K562 (cell line): Measurements from ENCODE around the gene GMEB1. TPM values are rescaled to one million over a fixed set of nuclear protein-coding genes. Genes with fewer than 3 reads are reported as not detected.

Experiments
- ARID1B ChIP-seq: fragments of 450-650 bp; IDR thresholded peaks from 2 replicates; pipeline ENCODE4 v1.6.1; 2016; ENCODE audit warnings: antibody characterized with exemption, mild to moderate bottlenecking, inconsistent platforms
- ATF1 ChIP-seq, 2 experiments: fragments of 450-650 bp in 1 of 2; IDR thresholded peaks; 2 replicates each; pipeline ENCODE4 v1.6.1; 2016; ENCODE audit warnings: missing compliant biosample characterization in 1 of 2, missing genetic modification characterization in 1 of 2
- DDX20 ChIP-seq: fragments of 450-650 bp; IDR thresholded peaks from 2 replicates; pipeline ENCODE4 v1.6.1; 2016; ENCODE audit warnings: missing genetic modification characterization, low read depth, mild to moderate bottlenecking, missing compliant biosample characterization, moderate library complexity
- EGR1 ChIP-seq: fragments of 450-650 bp; conservative IDR thresholded peaks from 2 replicates; pipeline ENCODE4 v1.6.1; 2017; ENCODE audit warnings: mild to moderate bottlenecking
- EHMT2 ChIP-seq: fragments of 450-650 bp; IDR thresholded peaks from 2 replicates; pipeline ENCODE4 v1.6.1; 2018; ENCODE audit warnings: antibody characterized with exemption
- ELF1 ChIP-seq: fragments of 200-800 bp; sonication (Bioruptor generic); IDR thresholded peaks from 2 replicates; pipeline ENCODE4 v1.6.1; 2016; ENCODE audit warnings: missing genetic modification characterization, missing compliant biosample characterization
- GABPB1 ChIP-seq: sonication (generic); formaldehyde crosslinking; IDR thresholded peaks from 2 replicates; pipeline ENCODE4 v1.8.0; 2022; ENCODE audit warnings: mild to moderate bottlenecking, missing genetic modification reagents
- GTF3C2 ChIP-seq: IDR thresholded peaks from 3 replicates; pipeline ENCODE4 v1.6.1; 2011; ENCODE audit warnings: borderline replicate concordance, mild to moderate bottlenecking, moderate library complexity; ENCODE audit not compliant: insufficient read length; ENCODE audit errors: extremely low read depth
- HBP1 ChIP-seq: fragments of 450-650 bp; formaldehyde crosslinking; IDR thresholded peaks from 2 replicates; pipeline ENCODE4 v1.4.0; 2022; ENCODE audit warnings: missing genetic modification characterization
- HEY1 ChIP-seq: fragments of 250-450 bp; sonication (Bioruptor Pico); IDR thresholded peaks from 2 replicates; pipeline ENCODE4 v1.5.0; 2020; ENCODE audit warnings: mild to moderate bottlenecking, moderate library complexity, borderline replicate concordance
- HOXB6 ChIP-seq: fragments of 250-450 bp; sonication (Bioruptor Pico); IDR thresholded peaks from 2 replicates; pipeline ENCODE4 v1.5.1; 2022; ENCODE audit warnings: mild to moderate bottlenecking, borderline replicate concordance
- JUND ChIP-seq, 2 experiments: IDR thresholded peaks; 2 replicates in 1 of 2; 3 replicates in 1 of 2; pipeline ENCODE4 v1.6.1; 2011; ENCODE audit warnings: borderline replicate concordance in 2 of 2, low read depth in 2 of 2, low read length in 2 of 2, improper control_type of control experiment in 1 of 2, missing biosample characterization in 1 of 2, missing genetic modification characterization in 1 of 2, missing genetic modification reagents in 1 of 2
- MEIS2 ChIP-seq: fragments of 450-650 bp; IDR thresholded peaks from 2 replicates; pipeline ENCODE4 v1.6.1; 2014; ENCODE audit warnings: mild to moderate bottlenecking; ENCODE audit not compliant: partially characterized antibody
- NFE2L1 ChIP-seq: fragments of 450-650 bp; IDR thresholded peaks from 2 replicates; pipeline ENCODE4 v1.6.1; 2016; ENCODE audit warnings: missing genetic modification characterization, low read depth, mild to moderate bottlenecking, missing compliant biosample characterization, moderate library complexity, borderline replicate concordance
- SNIP1 ChIP-seq: fragments of 450-650 bp; IDR thresholded peaks from 2 replicates; pipeline ENCODE4 v1.7.1; 2017; ENCODE audit warnings: low read depth, mild to moderate bottlenecking
- TBP ChIP-seq: optimal IDR thresholded peaks from 2 replicates; pipeline ENCODE3; 2011; ENCODE audit warnings: low read depth, low read length, improper control_type of control experiment
- polyA plus RNA-seq, 8 experiments: library from polyadenylated mRNA; depleted of rRNA in 4 of 8; stranded (reverse) in 5 of 8; unstranded in 3 of 8; fragments of >200 nt; fragmentation: Nextera tagmentation in 2 of 8; fragmentation: Illumina TruSeq in 1 of 8; extraction: Ambion mirVana in 2 of 8; extraction: Trizol in 1 of 8; gene quantifications; 2 replicates each; pipeline versions ENCODE4 v1.2.1 to v1.2.3, GENCODE V29; 2011 to 2014; ENCODE audit warnings: inconsistent platforms in 1 of 8, missing spikeins in 1 of 8
- total RNA-seq, 7 experiments: library from RNA; depleted of rRNA in 6 of 7; stranded (reverse); fragments of >200 nt in 6 of 7; fragmentation: Illumina TruSeq in 2 of 7; extraction: Trizol in 2 of 7; gene quantifications; 2 replicates each; pipeline versions ENCODE4 v1.2.1 to v1.2.3, GENCODE V29; 2011 to 2021; ENCODE audit warnings: low replicate concordance in 1 of 7
- TF ChIP-seq, protein P1 (sequence below), 2 experiments: fragments of 250-450 bp in 1 of 2; fragments of 450-650 bp in 1 of 2; sonication (Bioruptor Pico) in 1 of 2; IDR thresholded peaks; 2 replicates each; pipeline versions ENCODE4 v1.6.1 to v1.8.0; 2016 to 2021; ENCODE audit warnings: mild to moderate bottlenecking in 2 of 2, moderate library complexity in 2 of 2, missing compliant biosample characterization in 1 of 2, missing genetic modification characterization in 1 of 2
- TF ChIP-seq, protein P2 (sequence below): fragments of 450-650 bp; conservative IDR thresholded peaks from 2 replicates; pipeline ENCODE4 v1.6.1; 2016; ENCODE audit warnings: missing genetic modification characterization, low read depth, mild to moderate bottlenecking, missing compliant biosample characterization, moderate library complexity

The GMEB1 gene
- total and polyA plus RNA-seq, 9 of the 15 experiments (the other 6 are each of a cell fraction or from before 2014, with no cell fraction given), result 6.6 to 17.5 (median 8.5) TPM

DNA sequence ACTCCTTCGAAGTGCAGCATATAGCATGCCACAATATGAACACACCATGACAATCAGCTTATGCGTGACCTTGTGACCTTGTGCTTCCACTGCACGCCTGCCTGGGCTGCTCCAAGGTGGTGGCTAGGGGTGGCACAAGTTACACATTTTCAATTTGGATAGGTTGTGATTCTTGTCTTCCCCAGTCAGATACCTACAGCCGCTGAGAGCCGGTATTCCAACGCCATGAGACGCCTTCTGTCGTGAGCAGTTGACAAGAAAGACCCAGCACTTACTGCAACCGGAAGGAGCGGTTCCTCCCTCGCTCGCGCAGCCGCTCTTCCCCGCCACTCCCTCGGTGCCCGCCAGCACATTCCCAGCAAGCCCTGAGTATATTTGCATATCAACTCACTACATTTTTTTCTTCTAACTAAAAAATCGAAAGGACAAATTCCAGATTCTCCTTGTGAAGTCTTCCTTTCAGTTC, 20.5 kb upstream of the GMEB1 start (continued):
- TF ChIP-seq HBP1 (CRISPR knock-in tag) (peak; percentile 80; the same call in 1 of the 2 replicates), ATF1 (CRISPR knock-in tag; IDR thresholded peaks at IDR 0.05) (no peak), ATF1 (tag; IDR thresholded peaks at IDR 0.05) (peak; percentile 75), TBP (no peak), NFE2L1 (tag) (0 out of 2 replicates have a peak, but pooled peaks have one; percentile 0), ARID1B (peak; percentile 67), HEY1 (peak; percentile 60; the same call in 1 of the 2 replicates), MEIS2 (peak; percentile 50), GABPB1 (peak; percentile 82), GTF3C2 (no peak), EHMT2 (0 out of 2 replicates have a peak, but pooled peaks have one; percentile 20), HOXB6 (CRISPR knock-in tag) (0 out of 2 replicates have a peak, but pooled peaks have one; percentile 60), SNIP1 (0 out of 2 replicates have a peak, but pooled peaks have one; percentile 26), EGR1 (no peak), JUND (IDR thresholded peaks at IDR 0.05; ENCODE audit: borderline replicate concordance, low read depth, low read length) (no peak), JUND (tag; IDR thresholded peaks at IDR 0.05; ENCODE audit: borderline replicate concordance, low read depth, low read length) (peak; percentile 48; the same call in 2 of the 3 replicates), DDX20 (peak; percentile 54; the same call in 1 of the 2 replicates), ELF1 (tag) (peak; percentile 75)
- TF ChIP-seq, protein P1, sequence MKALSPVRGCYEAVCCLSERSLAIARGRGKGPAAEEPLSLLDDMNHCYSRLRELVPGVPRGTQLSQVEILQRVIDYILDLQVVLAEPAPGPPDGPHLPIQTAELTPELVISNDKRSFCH (CRISPR knock-in tag; IDR thresholded peaks at IDR 0.05), result no peak
- TF ChIP-seq, protein P1 (tag; IDR thresholded peaks at IDR 0.05), result peak; percentile 2; the same call in 1 of the 2 replicates
- TF ChIP-seq, protein P2, sequence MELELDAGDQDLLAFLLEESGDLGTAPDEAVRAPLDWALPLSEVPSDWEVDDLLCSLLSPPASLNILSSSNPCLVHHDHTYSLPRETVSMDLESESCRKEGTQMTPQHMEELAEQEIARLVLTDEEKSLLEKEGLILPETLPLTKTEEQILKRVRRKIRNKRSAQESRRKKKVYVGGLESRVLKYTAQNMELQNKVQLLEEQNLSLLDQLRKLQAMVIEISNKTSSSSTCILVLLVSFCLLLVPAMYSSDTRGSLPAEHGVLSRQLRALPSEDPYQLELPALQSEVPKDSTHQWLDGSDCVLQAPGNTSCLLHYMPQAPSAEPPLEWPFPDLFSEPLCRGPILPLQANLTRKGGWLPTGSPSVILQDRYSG (tag), result peak; percentile 92
